ENCODE results near the gene CKAP5. TPM values are rescaled to one million over a fixed set of nuclear protein-coding genes. Genes with fewer than 3 reads are reported as not detected.

CKAP5 gene
- polyA plus RNA-seq, 1 experiment = 84.0 TPM

DNA sequence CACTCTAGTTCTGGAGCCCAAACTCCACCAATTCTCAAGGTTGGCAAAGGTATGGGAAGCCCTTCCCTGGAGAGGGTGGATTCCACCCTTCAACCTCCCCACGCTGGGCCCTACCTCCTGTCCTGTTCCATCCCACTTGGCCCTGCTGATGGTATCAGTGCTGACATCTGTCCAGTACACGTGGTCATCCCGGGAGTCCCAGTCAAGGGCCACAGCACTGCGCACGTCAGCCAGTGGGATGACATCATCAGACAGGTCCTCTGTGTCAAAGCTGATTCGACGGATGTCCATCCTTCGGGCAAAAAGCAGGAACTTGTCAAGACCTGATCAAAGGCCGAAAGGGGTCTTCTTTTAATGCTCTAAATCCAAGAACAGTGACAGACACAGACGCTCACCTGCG, 40.1 kb upstream of the CKAP5 start:
- DNase-seq (ENCODE audit: low read depth) = no peak
- POLR2A ChIA-PET = no interaction called here
- H3K36me3 ChIP-seq (ENCODE audit: control insufficient read depth, insufficient read depth, low read length) = no peaks in the 10 kb centered on the region
- H3K27me3 ChIP-seq (ENCODE audit: control insufficient read depth, insufficient read depth, low read length) = no peaks in the 10 kb centered on the region
- CTCF ChIA-PET = interaction anchor here (1.2 to 7.2 kb wide), 2 partner anchors 268 to 275 kb away, joined by 3 to 65 read pairs; no protein-coding TSS in a partner anchor
- TF ChIP-seq, protein P1, sequence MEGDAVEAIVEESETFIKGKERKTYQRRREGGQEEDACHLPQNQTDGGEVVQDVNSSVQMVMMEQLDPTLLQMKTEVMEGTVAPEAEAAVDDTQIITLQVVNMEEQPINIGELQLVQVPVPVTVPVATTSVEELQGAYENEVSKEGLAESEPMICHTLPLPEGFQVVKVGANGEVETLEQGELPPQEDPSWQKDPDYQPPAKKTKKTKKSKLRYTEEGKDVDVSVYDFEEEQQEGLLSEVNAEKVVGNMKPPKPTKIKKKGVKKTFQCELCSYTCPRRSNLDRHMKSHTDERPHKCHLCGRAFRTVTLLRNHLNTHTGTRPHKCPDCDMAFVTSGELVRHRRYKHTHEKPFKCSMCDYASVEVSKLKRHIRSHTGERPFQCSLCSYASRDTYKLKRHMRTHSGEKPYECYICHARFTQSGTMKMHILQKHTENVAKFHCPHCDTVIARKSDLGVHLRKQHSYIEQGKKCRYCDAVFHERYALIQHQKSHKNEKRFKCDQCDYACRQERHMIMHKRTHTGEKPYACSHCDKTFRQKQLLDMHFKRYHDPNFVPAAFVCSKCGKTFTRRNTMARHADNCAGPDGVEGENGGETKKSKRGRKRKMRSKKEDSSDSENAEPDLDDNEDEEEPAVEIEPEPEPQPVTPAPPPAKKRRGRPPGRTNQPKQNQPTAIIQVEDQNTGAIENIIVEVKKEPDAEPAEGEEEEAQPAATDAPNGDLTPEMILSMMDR (IDR thresholded peaks at IDR 0.05; ENCODE audit: insufficient read depth, low read depth, low read length) = no peak
- H3K4me3 ChIP-seq (ENCODE audit: low read depth, low read length) = no peak overlapping the region

DNA sequence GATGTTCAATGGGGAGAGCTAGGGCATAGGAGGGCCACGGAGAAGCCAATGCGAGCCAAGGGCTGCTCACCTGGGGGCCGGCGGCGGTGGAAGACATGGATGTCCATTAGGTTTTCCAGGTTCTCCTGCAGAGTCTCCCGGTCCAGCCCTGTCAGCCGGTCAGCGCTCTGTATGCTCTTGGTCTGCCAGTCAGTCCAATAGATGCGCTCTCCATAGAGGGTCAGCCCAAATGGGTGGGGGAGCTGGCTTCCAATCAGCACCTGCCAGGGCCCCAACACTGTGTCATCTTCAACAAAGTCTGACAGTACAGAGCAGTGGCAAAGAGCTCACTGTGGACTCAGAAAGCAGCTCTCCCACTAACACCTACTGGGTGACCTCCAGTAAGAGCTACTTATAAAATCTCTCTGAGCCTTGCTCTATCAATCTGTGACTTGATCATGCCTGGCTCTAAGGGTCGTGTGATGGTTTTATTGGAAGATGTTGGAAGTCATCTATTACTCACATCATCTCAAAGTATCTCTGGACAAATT, 33.0 kb upstream of the CKAP5 start:
- no peak for DNase-seq (ENCODE audit: low read depth)
- Histone ChIP-seq H3K27me3 (ENCODE audit: control insufficient read depth, insufficient read depth, low read length) (no peaks in the 10 kb centered on the region), H3K4me3 (ENCODE audit: low read depth, low read length) (no peak overlapping the region), H3K36me3 (ENCODE audit: control insufficient read depth, insufficient read depth, low read length) (peaks cover 3% of the 10 kb centered on the region)
- TF ChIP-seq, protein P1 (IDR thresholded peaks at IDR 0.05; ENCODE audit: insufficient read depth, low read depth, low read length) = no peak
- ChIA-PET CTCF (interaction anchor here (2.1 kb wide), 1 partner anchor 282 kb away, joined by 5 read pairs; no protein-coding TSS in a partner anchor), POLR2A (interaction anchor here (0.6 kb wide), 1 partner anchor 286 kb away, joined by 4 read pairs; no protein-coding TSS in a partner anchor)

- POLR2A ChIA-PET = no interaction called here
- H3K4me3 ChIP-seq (ENCODE audit: low read depth, low read length) = no peak overlapping the region
- no peak for DNase-seq (ENCODE audit: low read depth)
- CTCF ChIA-PET = interaction anchor here (2.1 kb wide), 1 partner anchor 284 kb away, joined by 5 read pairs; no protein-coding TSS in a partner anchor
- H3K27me3 ChIP-seq (ENCODE audit: control insufficient read depth, insufficient read depth, low read length) = no peaks in the 10 kb centered on the region
- peaks cover 3% of the 10 kb centered on the region for H3K36me3 ChIP-seq (ENCODE audit: control insufficient read depth, insufficient read depth, low read length)
- TF ChIP-seq, protein P1 (IDR thresholded peaks at IDR 0.05; ENCODE audit: insufficient read depth, low read depth, low read length) = no peak
Observed at GRCh38 chr11:46877580-46877979, 31.5 kb upstream of the CKAP5 start.

DNA sequence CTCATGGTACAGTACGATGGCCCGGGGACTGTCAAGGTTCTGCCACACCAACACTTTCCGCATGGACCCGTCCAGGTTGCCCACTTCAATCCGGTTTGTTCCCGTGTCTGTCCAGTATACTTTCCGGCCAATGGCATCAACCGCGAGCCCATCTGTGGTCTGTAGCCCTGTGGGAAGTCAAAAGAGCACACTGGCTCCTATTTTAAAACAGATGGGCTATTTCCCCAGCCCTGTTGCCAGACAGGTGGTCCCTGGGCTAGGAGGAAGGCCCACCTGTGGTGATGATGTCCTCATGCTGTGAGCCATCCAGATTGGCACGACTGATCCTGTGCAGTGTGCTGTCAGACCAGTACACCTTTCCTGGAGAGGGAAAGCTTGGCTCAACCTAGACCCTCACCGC, 30.4 kb upstream of the CKAP5 start:
- no peak for DNase-seq (ENCODE audit: low read depth)
- Histone ChIP-seq H3K36me3 (ENCODE audit: control insufficient read depth, insufficient read depth, low read length) (peaks cover 3% of the 10 kb centered on the region), H3K4me3 (ENCODE audit: low read depth, low read length) (no peak overlapping the region), H3K27me3 (ENCODE audit: control insufficient read depth, insufficient read depth, low read length) (no peaks in the 10 kb centered on the region)
- CTCF ChIA-PET = no interaction called here
- TF ChIP-seq, protein P1 (IDR thresholded peaks at IDR 0.05; ENCODE audit: insufficient read depth, low read depth, low read length) = no peak
- POLR2A ChIA-PET = no interaction called here

- peaks cover 2% of the 10 kb centered on the region for H3K36me3 ChIP-seq (ENCODE audit: control insufficient read depth, insufficient read depth, low read length)
- TF ChIP-seq, protein P1 (IDR thresholded peaks at IDR 0.05; ENCODE audit: insufficient read depth, low read depth, low read length) = no peak
- POLR2A ChIA-PET = no interaction called here
- CTCF ChIA-PET = no interaction called here
- H3K27me3 ChIP-seq (ENCODE audit: control insufficient read depth, insufficient read depth, low read length) = no peaks in the 10 kb centered on the region
- no peak overlapping the region for H3K4me3 ChIP-seq (ENCODE audit: low read depth, low read length)
- DNase-seq (ENCODE audit: low read depth) = no peak
Observed at GRCh38 chr11:46874586-46874985, 28.5 kb upstream of the CKAP5 start.
